HFF-Myc (cell line): ENCODE results near the gene R3HDM2.
"Not testable (repeated sequence)": the region's sequence is repeated elsewhere in the genome, so short reads cannot be mapped to it uniquely, and the experiment has no call there.

Source experiments
- DNase-seq: peaks from one replicate; pipeline ENCODE4 v3.0.0-alpha.2; 2011; ENCODE audit warnings: low read depth; ENCODE audit errors: extremely low read depth
- H3K4me3 ChIP-seq: replicated peaks from 2 replicates; pipeline ENCODE4 v1.5.1; 2011; ENCODE audit warnings: low read depth, mild to moderate bottlenecking, control low read depth, low read length
- TF ChIP-seq, protein P1 (sequence below): IDR thresholded peaks from 2 replicates; pipeline ENCODE4 v1.5.1; 2012; ENCODE audit warnings: mild to moderate bottlenecking, low read depth, low read length, control low read depth; ENCODE audit errors: missing control alignments

Gene R3HDM2

DNA sequence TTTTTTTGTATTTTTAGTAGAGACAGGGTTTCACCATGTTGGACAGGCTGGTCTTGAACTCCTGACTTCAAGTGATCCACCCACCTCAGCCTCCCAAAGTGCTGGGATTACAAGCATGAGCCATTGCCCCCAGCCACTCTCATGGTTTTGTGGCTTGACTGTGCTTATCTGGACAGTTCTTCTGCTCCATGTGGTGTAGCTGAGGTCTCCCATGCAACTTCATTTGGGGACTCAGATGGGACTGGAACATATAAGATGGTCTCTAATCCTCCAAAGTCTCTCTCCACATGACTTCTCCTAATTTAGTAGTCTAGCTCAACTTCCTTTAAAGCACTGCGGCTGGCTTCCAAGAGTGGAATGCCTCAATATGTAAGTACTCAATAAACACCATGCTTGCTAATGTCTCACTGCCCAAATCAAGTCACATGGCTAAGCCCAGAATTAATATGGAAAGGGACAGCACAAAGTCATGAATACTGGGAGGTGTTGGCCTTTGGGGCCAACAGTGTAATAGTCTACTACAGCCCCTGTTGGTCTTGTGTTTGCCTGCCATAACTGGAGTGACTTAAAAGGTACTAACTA, 11.1 kb upstream of the R3HDM2 start:
- no peak overlapping the region for H3K4me3 ChIP-seq
- TF ChIP-seq, protein P1, sequence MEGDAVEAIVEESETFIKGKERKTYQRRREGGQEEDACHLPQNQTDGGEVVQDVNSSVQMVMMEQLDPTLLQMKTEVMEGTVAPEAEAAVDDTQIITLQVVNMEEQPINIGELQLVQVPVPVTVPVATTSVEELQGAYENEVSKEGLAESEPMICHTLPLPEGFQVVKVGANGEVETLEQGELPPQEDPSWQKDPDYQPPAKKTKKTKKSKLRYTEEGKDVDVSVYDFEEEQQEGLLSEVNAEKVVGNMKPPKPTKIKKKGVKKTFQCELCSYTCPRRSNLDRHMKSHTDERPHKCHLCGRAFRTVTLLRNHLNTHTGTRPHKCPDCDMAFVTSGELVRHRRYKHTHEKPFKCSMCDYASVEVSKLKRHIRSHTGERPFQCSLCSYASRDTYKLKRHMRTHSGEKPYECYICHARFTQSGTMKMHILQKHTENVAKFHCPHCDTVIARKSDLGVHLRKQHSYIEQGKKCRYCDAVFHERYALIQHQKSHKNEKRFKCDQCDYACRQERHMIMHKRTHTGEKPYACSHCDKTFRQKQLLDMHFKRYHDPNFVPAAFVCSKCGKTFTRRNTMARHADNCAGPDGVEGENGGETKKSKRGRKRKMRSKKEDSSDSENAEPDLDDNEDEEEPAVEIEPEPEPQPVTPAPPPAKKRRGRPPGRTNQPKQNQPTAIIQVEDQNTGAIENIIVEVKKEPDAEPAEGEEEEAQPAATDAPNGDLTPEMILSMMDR: no peak
- DNase-seq: no peak

GRCh38 chr12:57441393-57441792, 10.6 kb upstream of the R3HDM2 start:
- DNase-seq, H3K4me3 ChIP-seq: not testable (repeated sequence)

GRCh38 chr12:57439762-57440266, 9.0 kb upstream of the R3HDM2 start:
- no peak overlapping the region for H3K4me3 ChIP-seq
- TF ChIP-seq, protein P1: no peak
- no peak for DNase-seq

- DNase-seq: no peak
- TF ChIP-seq, protein P1: no peak
- no peak overlapping the region for H3K4me3 ChIP-seq
Observed at GRCh38 chr12:57438400-57438799, 7.6 kb upstream of the R3HDM2 start.

DNA sequence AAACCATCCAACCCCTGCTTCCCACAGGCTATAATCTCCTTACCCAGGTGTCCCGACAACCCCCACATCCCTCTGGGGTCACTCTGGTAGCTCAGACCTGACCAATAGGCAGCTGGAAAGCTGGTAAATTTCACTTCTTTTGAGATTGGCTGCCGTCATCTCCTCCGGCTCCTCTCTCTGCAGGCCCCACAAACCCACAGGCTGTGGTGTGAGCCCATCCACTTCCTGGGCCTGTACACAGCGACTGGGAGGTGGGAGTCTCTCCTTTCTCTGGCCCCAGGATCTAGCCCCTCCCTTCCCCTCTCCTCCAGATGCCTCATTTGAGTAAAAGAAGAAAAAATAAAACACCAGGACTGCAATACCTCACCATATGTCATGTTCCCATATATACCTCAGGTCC, 4.5 kb upstream of the R3HDM2 start:
- H3K4me3 ChIP-seq: no peak overlapping the region
- no peak for DNase-seq
- TF ChIP-seq, protein P1: no peak

- H3K4me3 ChIP-seq: no peak within 1 kb of the TSS
- DNase-seq: no peak
- TF ChIP-seq, protein P1: no peak
Observed at GRCh38 chr12:57434517-57435223, 3.8 kb upstream of the R3HDM2 start, which contains the start of gene INHBC. TSS of gene INHBC (plus strand) at chr12:57434784. CDS start at chr12:57434887, 103 bp downstream.

- TF ChIP-seq, protein P1: no peak
- no peak overlapping the region for H3K4me3 ChIP-seq
- DNase-seq: no peak
Observed at GRCh38 chr12:57433370-57433769, 2.5 kb upstream of the R3HDM2 start.
